ENCODE results near the gene CFAP92.
"Not testable (repeated sequence)": the region's sequence is repeated elsewhere in the genome, so short reads cannot be mapped to it uniquely, and the experiment has no call there.

The CFAP92 gene

DNA sequence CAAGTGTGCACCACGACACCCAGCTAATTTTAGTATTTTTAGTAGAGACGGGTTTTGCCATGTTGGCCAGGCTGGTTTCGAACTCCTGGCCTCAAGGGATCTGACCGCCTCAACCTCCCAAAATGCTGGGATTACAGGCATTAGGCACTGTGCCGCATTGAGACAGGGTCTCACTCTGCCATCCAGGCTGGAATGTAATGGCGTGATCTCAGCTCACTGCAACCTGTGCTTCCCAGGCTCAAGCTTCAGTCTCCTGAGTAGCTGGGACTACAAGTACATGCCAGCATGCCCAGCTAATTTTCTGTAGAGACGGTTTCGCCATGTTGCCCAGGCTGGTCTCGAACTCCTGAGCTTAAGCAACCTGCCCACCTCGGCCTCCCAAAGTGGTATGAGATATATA, 62.8 kb downstream of the CFAP92 start:
- no peak for DNase-seq

DNA sequence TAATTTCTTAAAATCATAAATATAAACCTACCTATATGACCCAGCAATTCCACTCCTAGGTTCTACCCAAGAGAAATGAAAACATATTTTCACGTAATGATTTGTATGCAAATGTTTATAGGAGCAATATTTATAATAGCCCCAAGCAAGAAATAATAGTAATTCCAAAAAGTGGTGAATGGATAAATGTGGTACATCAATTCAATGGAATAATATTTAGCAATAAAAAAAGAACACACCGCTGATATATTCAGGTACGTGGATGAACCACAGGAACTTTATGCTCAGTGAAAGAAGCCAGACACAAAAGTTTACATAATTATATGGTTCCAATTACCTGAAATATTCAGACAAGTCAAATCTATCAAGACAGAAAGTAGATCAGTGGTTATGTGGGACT, 64.5 kb downstream of the CFAP92 start:
- no peak for DNase-seq

GRCh38 chr3:128923986-128924385, 69.9 kb downstream of the CFAP92 start:
- DNase-seq: not testable (repeated sequence)

DNA sequence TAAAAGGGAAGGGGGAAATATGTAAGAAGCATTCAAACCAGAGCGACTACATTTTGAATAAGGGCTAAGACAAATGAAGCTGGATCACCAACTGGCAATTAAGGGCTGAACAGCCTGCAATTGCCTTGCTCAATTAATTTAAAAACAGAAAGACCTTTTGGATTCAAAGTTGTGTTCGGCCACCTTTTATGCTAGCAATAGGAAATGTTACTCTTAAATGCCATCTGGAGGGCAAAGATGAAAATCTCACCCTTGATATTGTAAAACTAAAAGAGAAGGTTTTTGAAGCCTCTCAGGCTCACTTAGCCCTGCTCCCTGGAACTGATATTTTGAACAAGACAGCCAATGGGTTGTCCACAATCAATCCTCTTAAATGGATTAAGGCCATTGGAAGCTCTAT, 70.3 kb downstream of the CFAP92 start:
- no peak for DNase-seq

DNA sequence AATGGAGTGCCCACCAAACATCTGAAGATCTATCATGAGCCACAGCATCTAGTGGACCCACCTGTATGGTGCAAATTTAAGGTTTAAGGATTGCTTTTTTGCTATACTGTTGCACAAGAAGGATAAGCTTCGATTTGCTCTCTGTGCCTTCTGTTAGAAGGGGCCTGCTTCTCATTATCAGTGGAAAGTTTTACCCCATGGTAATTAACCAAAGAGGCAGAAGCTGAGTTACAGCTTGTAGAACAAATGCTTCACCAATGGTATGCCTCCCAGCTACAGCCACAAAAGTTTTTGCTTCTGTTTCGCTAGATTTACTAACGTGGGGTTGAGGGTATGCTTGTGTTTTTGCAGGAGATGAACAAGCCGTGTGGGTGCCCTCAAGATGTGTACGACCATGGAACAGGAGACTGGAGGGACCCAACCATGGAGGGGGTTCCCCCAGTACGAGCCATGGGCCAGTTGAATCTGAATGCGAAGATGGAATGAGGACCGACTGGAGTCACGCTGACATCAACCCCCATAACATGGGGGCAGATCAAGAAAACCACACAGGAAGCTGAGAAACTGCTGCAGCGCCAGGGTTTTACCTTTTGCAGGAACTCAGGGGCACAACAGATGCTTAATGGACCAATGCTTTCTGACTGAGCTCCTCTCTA, 70.9 kb downstream of the CFAP92 start:
- DNase-seq: no peak

DNA sequence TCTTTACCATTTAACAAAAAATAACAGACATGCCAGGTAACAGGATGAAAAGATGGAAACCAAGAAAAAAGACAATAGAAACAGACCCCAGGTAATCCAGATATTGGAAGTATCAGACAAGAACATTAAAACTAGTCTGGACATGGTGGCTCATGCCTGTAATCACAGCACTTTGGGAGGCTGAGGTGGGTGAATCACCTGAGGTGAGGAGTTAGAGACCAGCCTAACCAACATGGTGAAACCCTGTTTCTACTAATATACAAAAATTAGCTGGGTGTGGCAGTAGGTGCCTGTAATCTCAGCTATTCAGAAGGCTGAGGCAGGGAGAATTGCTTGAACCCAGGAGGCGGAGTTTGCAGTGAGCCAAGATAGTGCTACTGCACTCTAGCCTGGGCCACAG, 73.9 kb downstream of the CFAP92 start:
- no peak for DNase-seq

GRCh38 chr3:128917291-128917690, 76.6 kb downstream of the CFAP92 start:
- DNase-seq: no peak

DNA sequence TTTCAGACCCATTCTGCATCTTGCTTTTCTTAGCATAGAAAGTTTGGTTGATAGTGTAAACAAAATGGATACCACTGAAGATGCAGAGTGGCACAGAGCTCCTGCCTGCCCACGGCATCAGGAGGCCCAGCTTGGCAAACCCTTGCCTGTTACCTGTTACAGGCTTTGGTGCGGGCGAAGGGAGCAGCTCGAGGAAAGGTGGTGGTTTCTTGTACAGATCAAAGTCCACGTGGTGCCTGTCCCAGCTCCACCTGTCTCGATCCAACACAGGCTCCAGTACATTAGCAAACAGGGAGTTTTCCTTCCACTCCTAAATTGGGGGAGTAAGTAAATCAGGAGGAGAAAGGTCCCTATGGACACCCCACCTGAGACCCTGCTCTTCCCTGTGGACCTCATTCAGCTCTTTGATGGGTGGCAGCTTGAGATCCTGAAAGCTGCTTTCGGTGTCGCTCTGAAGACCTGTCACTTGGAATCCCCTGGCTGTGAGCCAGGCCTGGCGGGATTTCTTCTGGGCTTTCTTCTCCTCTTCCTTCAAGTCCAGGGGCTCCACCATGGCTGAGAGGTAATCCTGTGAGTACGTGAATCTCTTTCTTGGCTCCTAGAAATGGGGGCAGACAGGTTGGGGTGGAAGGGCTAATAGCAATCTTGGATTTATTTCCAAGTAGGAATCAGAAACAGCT, 78.8 kb downstream of the CFAP92 start:
- no peak for DNase-seq

GRCh38 chr3:128911911-128912310, 82.0 kb downstream of the CFAP92 start:
- no peak for DNase-seq

DNA sequence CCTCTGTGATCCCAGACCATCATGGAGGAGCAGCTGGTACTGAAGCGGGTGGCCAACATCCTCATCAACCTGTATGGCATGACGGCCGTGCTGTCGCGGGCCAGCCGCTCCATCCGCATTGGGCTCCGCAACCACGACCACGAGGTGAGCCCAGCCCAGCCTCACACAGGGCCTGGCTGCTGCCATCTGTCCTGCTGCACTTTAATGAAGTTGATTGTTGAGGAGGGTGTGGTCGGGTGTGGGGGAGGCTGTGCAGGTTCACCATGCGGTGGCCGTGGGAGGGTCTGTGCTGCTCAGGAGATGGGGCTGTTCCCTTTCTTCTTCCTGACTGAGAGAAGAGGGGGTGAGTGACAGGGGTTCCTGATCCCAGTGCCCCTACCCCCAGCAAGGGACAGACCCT, 83.9 kb downstream of the CFAP92 start:
- DNase-seq: no peak

GRCh38 chr3:128908951-128909350, 84.9 kb downstream of the CFAP92 start:
- no peak for DNase-seq

GRCh38 chr3:128907706-128908445, 86.0 kb downstream of the CFAP92 start:
- no peak for DNase-seq

DNA sequence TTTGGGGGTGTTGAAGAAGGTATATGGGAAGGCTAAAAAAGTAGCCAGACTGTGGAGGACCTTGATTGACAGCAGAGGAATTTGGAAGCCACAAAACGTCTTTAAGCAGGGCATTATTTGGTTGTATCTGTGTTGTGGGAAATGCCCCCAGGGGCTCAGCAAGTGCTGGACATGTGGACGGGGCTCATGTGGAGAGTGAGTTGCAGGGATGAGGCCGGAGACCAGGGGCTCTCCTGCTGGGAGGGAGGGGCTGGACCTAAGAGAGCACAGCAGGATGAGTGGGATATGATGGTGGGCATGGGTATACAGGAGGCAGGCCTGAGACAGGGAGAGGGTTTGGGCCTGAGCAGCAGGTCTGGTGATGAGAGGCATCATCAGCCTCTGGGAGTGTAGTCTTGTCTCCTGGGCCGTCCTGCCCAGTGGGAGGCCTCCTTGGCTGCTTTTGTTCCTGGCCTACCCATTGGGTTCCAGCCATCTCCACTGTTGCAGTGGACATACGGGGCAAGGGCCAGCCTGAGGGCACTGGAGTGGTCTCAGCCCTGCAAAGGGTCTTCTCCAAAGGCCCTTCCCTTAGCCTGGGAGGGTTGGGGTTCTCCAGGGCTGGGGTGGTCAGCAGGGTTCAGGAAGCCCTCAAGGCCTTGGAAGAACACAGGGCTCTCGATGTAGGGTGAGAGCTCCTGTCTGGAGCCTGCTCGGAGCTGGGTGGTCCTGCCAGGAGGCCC, 86.9 kb downstream of the CFAP92 start:
- DNase-seq: no peak

- no peak for DNase-seq
These were observed 87.7 kb downstream of the CFAP92 start for GRCh38 chr3:128906031-128906803.

- no peak for DNase-seq
These were observed 90.4 kb downstream of the CFAP92 start for GRCh38 chr3:128903501-128903900.

GRCh38 chr3:128902426-128902825, 91.5 kb downstream of the CFAP92 start:
- DNase-seq: no peak

- DNase-seq: no peak
These were observed 97.8 kb downstream of the CFAP92 start for GRCh38 chr3:128895843-128896697.

DNA sequence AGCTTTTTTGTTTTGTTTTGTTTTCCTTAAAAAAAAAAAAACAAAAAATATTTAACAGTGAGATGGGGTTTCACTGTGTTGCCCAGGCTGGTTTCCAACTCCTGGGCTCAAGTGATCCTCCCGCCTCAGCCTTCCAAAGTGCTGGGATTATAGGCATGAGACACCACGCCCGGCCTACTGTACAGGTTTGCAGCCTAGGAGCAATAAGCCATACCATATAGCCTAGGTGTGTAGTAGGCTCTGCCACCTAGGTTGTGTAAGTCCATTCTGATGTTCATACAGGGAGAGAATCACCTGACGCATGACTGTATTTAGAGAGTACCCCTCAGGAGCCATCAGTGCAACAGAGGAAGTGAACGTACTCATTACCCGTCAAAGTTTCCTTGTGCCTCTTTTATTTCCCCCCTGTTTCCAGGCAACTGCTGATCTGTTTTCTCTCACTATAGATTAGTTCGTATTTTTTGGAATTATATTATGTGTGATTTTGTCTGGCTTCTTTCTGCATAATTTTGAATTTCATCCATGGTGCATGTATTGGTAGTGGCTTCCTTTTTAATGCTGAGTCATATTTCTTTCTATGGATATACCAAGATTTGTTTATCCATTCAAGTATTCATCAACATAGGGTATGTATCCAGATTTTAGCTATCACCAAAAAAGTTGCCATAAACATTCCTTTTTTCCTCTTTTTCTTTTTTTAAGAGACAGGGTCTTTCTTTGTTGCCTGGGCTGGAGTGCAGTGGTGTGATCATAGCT, 104.6 kb downstream of the CFAP92 start:
- DNase-seq: no peak

DNA sequence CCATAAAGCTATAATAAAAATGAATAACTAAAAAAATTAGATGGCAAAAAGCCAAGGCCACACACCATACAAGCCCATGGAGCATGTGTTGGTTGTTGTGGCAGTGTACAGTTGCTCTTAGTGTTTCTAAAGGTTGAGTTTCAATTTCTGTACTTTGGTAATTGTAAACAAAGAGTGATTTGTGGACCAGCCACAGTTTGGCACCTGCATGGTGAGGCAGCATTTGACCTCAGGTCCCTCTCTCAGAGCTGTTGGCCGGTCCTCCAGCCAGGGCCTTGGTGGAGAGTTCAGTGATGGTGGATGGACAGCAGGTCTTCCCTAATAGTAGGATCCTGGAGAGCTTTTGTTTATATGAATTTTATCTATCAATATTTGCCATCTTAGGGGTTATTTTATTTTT, 108.9 kb downstream of the CFAP92 start:
- no peak for DNase-seq

- no peak for DNase-seq
These were observed 111.2 kb downstream of the CFAP92 start for GRCh38 chr3:128882719-128883118.

- DNase-seq: no peak
These were observed 112.3 kb downstream of the CFAP92 start for GRCh38 chr3:128881576-128881975.
